MM.1S (cell line): ENCODE results near the gene ARPP21.

ENCODE experiments used
- DNase-seq: peaks from one replicate; pipeline ENCODE4 v3.0.0-alpha.2; 2015
- H2AFZ ChIP-seq: fragments of 300-600 bp; sonication (generic); 2 replicates; pipeline ENCODE4 v1.6.0; 2016; ENCODE audit warnings: antibody characterized with exemption, low read length
- H3F3A ChIP-seq: fragments of 300-600 bp; sonication (generic); 2 replicates; pipeline ENCODE4 v1.6.1; 2016; ENCODE audit warnings: mild to moderate bottlenecking, antibody characterized with exemption, low read length, moderate library complexity, mixed read lengths; ENCODE audit not compliant: insufficient read depth
- H3K27ac ChIP-seq: fragments of 300-600 bp; sonication (generic); 2 replicates; pipeline ENCODE4 v1.5.1; 2016; ENCODE audit warnings: mild to moderate bottlenecking, low read length
- H3K27me3 ChIP-seq: fragments of 300-600 bp; sonication (generic); replicated peaks from 2 replicates; pipeline ENCODE4 v1.6.0; 2016; ENCODE audit warnings: low read length; ENCODE audit not compliant: insufficient read depth
- H3K36me3 ChIP-seq: fragments of 300-600 bp; sonication (generic); replicated peaks from 2 replicates; pipeline ENCODE4 v1.6.1; 2016; ENCODE audit warnings: mild to moderate bottlenecking, low read length, mixed read lengths; ENCODE audit not compliant: insufficient read depth
- H3K4me1 ChIP-seq: fragments of 300-600 bp; sonication (generic); 2 replicates; pipeline ENCODE4 v1.6.1; 2016; ENCODE audit warnings: low read length, mixed read lengths
- H3K4me2 ChIP-seq: fragments of 300-600 bp; sonication (generic); 2 replicates; pipeline ENCODE4 v1.6.0; 2016; ENCODE audit warnings: low read depth, low read length
- H3K4me3 ChIP-seq: fragments of 300-600 bp; sonication (generic); 2 replicates; pipeline ENCODE4 v1.5.1; 2016; ENCODE audit warnings: low read length, mixed read lengths
- H3K79me2 ChIP-seq: fragments of 300-600 bp; sonication (generic); 2 replicates; pipeline ENCODE4 v1.6.1; 2016; ENCODE audit warnings: mixed run types, low read length, mixed read lengths
- H3K9ac ChIP-seq: fragments of 300-600 bp; sonication (generic); 2 replicates; pipeline ENCODE4 v1.6.1; 2016; ENCODE audit warnings: low read length, mixed read lengths
- H3K9me2 ChIP-seq: fragments of 300-600 bp; sonication (generic); replicated peaks from 2 replicates; pipeline ENCODE4 v1.6.1; 2016; ENCODE audit warnings: mild to moderate bottlenecking, low read length, mixed read lengths; ENCODE audit not compliant: insufficient read depth
- H3K9me3 ChIP-seq: fragments of 300-600 bp; sonication (generic); replicated peaks from 2 replicates; pipeline ENCODE4 v1.6.1; 2016; ENCODE audit warnings: mild to moderate bottlenecking, low read length, mixed read lengths; ENCODE audit not compliant: insufficient read depth
- H4K20me1 ChIP-seq: fragments of 300-600 bp; sonication (generic); 2 replicates; pipeline ENCODE4 v1.6.1; 2016; ENCODE audit warnings: mild to moderate bottlenecking, low read length, moderate library complexity, mixed read lengths; ENCODE audit not compliant: insufficient read depth
- CTCF ChIP-seq: fragments of 300-600 bp; sonication (generic); IDR thresholded peaks from 2 replicates; pipeline ENCODE4 v1.5.1; 2016; ENCODE audit warnings: antibody characterized with exemption, low read length, mixed read lengths
- EZH2 ChIP-seq: fragments of 300-600 bp; sonication (generic); optimal IDR thresholded peaks from 2 replicates; pipeline ENCODE3; 2017; ENCODE audit warnings: low read depth, mild to moderate bottlenecking, antibody characterized with exemption, low read length, mixed read lengths
- EZH2phosphoT487 ChIP-seq: fragments of 300-600 bp; sonication (generic); IDR thresholded peaks from 2 replicates; pipeline ENCODE4 v1.6.1; 2018; ENCODE audit warnings: antibody characterized with exemption, low read length

Gene ARPP21

GRCh38 chr3:35654476-35654875 is 15.2 kb downstream of the ARPP21 start:
- H3K9ac ChIP-seq: no peak overlapping the region
- TF ChIP-seq EZH2phosphoT487: no peak
- TF ChIP-seq CTCF: no peak
- TF ChIP-seq EZH2: no peak
- H3K9me2 ChIP-seq: no peaks in the 10 kb centered on the region
- no peaks in the 10 kb centered on the region for H4K20me1 ChIP-seq
- H3K79me2 ChIP-seq: no peaks in the 10 kb centered on the region
- no peak overlapping the region for H3K4me3 ChIP-seq
- no peaks in the 10 kb centered on the region for H3K27me3 ChIP-seq
- no peak overlapping the region for H3K27ac ChIP-seq
- DNase-seq: no peak
- H3F3A ChIP-seq: no peaks in the 10 kb centered on the region
- H3K36me3 ChIP-seq: no peaks in the 10 kb centered on the region
- H2AFZ ChIP-seq: no peak overlapping the region
- H3K4me1 ChIP-seq: no peaks in the 10 kb centered on the region
- H3K9me3 ChIP-seq: no peaks in the 10 kb centered on the region
- H3K4me2 ChIP-seq: no peak overlapping the region

GRCh38 chr3:35658686-35659085 is 19.4 kb downstream of the ARPP21 start:
- no peaks in the 10 kb centered on the region for H3F3A ChIP-seq
- no peaks in the 10 kb centered on the region for H3K79me2 ChIP-seq
- H3K27me3 ChIP-seq: no peaks in the 10 kb centered on the region
- H3K4me3 ChIP-seq: no peak overlapping the region
- no peak overlapping the region for H3K4me2 ChIP-seq
- no peaks in the 10 kb centered on the region for H3K9me2 ChIP-seq
- no peak overlapping the region for H3K9ac ChIP-seq
- TF ChIP-seq CTCF (no peak), EZH2phosphoT487 (no peak), EZH2 (no peak)
- H4K20me1 ChIP-seq: no peaks in the 10 kb centered on the region
- no peak for DNase-seq
- no peaks in the 10 kb centered on the region for H3K36me3 ChIP-seq
- no peaks in the 10 kb centered on the region for H3K4me1 ChIP-seq
- H3K27ac ChIP-seq: no peak overlapping the region
- no peak overlapping the region for H2AFZ ChIP-seq
- H3K9me3 ChIP-seq: no peaks in the 10 kb centered on the region

GRCh38 chr3:35659768-35660167 is 20.4 kb downstream of the ARPP21 start:
- H3K4me2 ChIP-seq: no peak overlapping the region
- H2AFZ ChIP-seq: no peak overlapping the region
- H3K9me3 ChIP-seq: no peaks in the 10 kb centered on the region
- no peaks in the 10 kb centered on the region for H3K79me2 ChIP-seq
- TF ChIP-seq EZH2 (no peak), CTCF (peak; percentile 22; the same call in 1 of the 2 replicates)
- no peaks in the 10 kb centered on the region for H3K9me2 ChIP-seq
- peak; percentile 30 for DNase-seq
- no peak overlapping the region for H3K27ac ChIP-seq
- H3K9ac ChIP-seq: no peak overlapping the region
- H3K4me3 ChIP-seq: no peak overlapping the region
- no peaks in the 10 kb centered on the region for H3K4me1 ChIP-seq
- H3K36me3 ChIP-seq: no peaks in the 10 kb centered on the region
- H4K20me1 ChIP-seq: no peaks in the 10 kb centered on the region
- no peaks in the 10 kb centered on the region for H3K27me3 ChIP-seq
- no peaks in the 10 kb centered on the region for H3F3A ChIP-seq
